Thoracic aorta (tissue), 2 donors: ENCODE results near the gene RELA. TPM values are rescaled to one million over a fixed set of nuclear protein-coding genes. Genes with fewer than 3 reads are reported as not detected.
A peak's percentile ranks its signal among the peaks of the same experiment; 100 is the strongest.

Source experiments
- ATAC-seq: fragments of 150-250 bp; one replicate; pipeline ENCODE4 v1.8.0; 2017; ENCODE audit warnings: low read depth; ENCODE audit not compliant: insufficient number of reproducible peaks, low FRiP score
- DNase-seq: peaks from one replicate; pipeline ENCODE4 v3.0.0-alpha.2; 2020; ENCODE audit warnings: low spot score
- H3K27ac ChIP-seq, 2 donors: fragments of 200-600 bp; sonication (generic); 1 replicate in 1 of 2; 2 replicates in 1 of 2; pipeline ENCODE4 v1.5.1; 2016; ENCODE audit warnings: mild to moderate bottlenecking in 2 of 2, moderate library complexity in 2 of 2
- H3K27me3 ChIP-seq: fragments of 200-600 bp; sonication (generic); replicated peaks from 2 replicates; pipeline ENCODE4 v1.6.0; 2016; ENCODE audit warnings: mild to moderate bottlenecking; ENCODE audit not compliant: insufficient read depth
- H3K36me3 ChIP-seq: fragments of 200-600 bp; sonication (generic); one replicate; pipeline ENCODE4 v1.5.1; 2016
- H3K4me1 ChIP-seq, 2 donors: fragments of 200-600 bp; sonication (generic); 1 replicate in 1 of 2; 2 replicates in 1 of 2; pipeline versions ENCODE4 v1.5.1 to v1.6.0; 2016; ENCODE audit warnings: low read depth in 2 of 2, mild to moderate bottlenecking in 1 of 2; ENCODE audit not compliant: control insufficient read depth in 1 of 2
- H3K4me3 ChIP-seq: fragments of 200-600 bp; sonication (generic); 2 replicates; pipeline ENCODE4 v1.5.1; 2016; ENCODE audit warnings: mild to moderate bottlenecking
- H3K9me3 ChIP-seq: fragments of 200-600 bp; sonication (generic); 2 replicates; pipeline ENCODE4 v1.5.1; 2016
- total RNA-seq, 2 donors: library from RNA; depleted of rRNA; stranded (reverse); fragments of >200 nt; gene quantifications; one replicate each; pipeline versions ENCODE4 v1.1.0 to v1.2.3, GENCODE V29; 2016
- TF ChIP-seq, protein P1 (sequence below): fragments of 200-600 bp; sonication (generic); IDR thresholded peaks from one replicate; pipeline ENCODE4 v1.5.1; 2019; ENCODE audit warnings: antibody characterized with exemption

RELA gene
- total RNA-seq, 2 donors from 2014 or later: 81.5 to 84.4 TPM

GRCh38 chr11:65653229-65654225 is 9.2 kb downstream of the RELA start:
- DNase-seq: no peak
- Histone ChIP-seq H3K4me1 (peaks cover 18 to 29% of the 10 kb centered on the region in 2 donors), H3K27ac (peak overlapping the region; percentile 85 to 93), H3K36me3 (peaks cover 57% of the 10 kb centered on the region), H3K9me3 (no peaks in the 10 kb centered on the region), H3K27me3 (no peaks in the 10 kb centered on the region), H3K4me3 (peak overlapping the region; percentile 85)
- TF ChIP-seq, protein P1, sequence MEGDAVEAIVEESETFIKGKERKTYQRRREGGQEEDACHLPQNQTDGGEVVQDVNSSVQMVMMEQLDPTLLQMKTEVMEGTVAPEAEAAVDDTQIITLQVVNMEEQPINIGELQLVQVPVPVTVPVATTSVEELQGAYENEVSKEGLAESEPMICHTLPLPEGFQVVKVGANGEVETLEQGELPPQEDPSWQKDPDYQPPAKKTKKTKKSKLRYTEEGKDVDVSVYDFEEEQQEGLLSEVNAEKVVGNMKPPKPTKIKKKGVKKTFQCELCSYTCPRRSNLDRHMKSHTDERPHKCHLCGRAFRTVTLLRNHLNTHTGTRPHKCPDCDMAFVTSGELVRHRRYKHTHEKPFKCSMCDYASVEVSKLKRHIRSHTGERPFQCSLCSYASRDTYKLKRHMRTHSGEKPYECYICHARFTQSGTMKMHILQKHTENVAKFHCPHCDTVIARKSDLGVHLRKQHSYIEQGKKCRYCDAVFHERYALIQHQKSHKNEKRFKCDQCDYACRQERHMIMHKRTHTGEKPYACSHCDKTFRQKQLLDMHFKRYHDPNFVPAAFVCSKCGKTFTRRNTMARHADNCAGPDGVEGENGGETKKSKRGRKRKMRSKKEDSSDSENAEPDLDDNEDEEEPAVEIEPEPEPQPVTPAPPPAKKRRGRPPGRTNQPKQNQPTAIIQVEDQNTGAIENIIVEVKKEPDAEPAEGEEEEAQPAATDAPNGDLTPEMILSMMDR: no peak
- ATAC-seq: no peak

DNA sequence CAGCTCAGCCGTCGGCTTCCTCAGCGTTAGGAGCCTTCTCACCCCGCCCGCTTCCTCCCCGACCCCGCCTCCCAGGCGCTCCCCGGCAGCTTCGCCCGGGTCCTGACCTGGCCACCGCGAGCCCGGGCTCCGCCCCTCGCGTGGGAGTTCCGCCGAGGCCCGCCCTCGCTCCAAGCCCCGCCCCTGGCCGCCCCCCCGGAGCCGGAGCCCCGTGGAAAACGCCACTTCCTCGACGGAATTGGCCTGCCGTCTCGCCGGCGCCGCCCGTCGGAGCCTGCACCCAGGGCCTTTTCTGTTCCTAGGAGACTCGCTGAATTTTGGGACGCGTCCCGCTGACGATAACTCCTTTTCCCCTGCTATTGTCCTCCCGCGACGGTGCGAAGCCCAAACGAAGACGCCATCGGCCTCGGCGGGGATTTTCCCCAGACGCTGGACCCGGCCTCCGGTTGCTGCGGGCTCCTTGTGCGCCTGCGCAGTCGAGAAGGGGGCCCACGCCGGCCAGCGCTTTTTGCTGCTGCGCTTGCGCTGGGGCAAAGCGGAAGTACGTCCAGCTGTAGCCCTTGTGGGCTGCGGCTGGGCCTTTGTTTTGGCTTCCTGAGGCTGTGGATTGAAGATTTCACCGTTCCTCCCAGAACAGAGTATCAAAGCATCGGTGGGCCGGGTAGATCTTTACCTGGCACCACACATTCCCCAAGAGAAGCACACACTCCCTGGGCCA is 10.0 kb downstream of the RELA start:
- Histone ChIP-seq H3K27ac (peak overlapping the region; percentile 85 to 93), H3K4me3 (peak overlapping the region; percentile 85), H3K4me1 (peaks cover 18 to 29% of the 10 kb centered on the region in 2 donors), H3K27me3 (no peaks in the 10 kb centered on the region), H3K36me3 (peaks cover 49% of the 10 kb centered on the region), H3K9me3 (no peaks in the 10 kb centered on the region)
- ATAC-seq (peak; percentile 78), DNase-seq (peak; percentile 56)
- TF ChIP-seq, protein P1: no peak

DNA sequence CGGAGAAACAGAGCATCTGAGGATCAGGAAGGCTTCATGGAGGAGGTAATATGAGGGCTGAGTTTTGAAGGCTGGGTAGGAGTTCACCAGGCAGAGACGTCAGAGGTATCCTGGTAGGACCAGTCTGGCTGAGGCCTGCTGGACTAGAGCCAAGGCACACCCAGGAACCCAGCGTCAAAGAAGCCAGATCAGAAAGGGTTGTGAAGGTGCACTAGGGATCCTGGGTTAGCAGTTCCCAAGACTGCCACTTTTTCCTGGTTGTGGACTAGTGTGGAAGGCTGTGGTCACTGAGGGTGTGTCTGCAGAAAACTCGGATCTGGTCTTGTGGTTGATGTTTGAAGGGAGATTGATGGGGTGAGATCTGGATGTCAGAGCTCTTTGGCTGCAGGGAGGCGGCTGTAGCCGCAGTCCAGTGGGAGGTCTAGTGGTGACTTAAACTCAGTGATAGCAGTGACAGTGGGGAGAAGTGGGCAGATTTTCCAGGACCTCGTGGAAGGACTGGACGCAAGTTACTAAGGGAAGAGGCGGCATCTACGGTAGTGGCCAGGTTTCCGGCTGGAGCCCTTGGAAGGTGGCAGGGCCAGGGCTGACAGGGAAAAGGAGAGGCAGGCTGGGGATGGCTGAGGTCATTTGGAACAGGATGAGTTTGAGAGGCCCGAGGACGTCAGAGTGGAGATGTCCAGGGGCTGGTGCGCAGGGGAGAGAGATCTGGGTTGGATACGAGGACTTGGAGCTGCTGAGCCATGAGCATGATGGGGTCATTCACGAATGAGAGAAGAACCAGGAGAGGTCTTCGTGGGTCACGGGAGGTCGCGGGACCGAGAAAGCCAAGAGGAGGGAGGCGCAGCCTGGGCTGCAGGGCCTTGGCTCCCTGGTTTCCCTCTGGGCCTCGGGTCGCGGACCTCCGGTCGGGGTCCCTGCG is 10.9 kb downstream of the RELA start:
- TF ChIP-seq, protein P1: no peak
- DNase-seq: no peak
- Histone ChIP-seq H3K4me3 (peak overlapping the region; percentile 85), H3K27ac (peak overlapping the region; percentile 85 to 93), H3K27me3 (no peaks in the 10 kb centered on the region), H3K4me1 (peaks cover 18 to 29% of the 10 kb centered on the region in 2 donors), H3K36me3 (peaks cover 41% of the 10 kb centered on the region), H3K9me3 (no peaks in the 10 kb centered on the region)
- ATAC-seq: peak; percentile 17

DNA sequence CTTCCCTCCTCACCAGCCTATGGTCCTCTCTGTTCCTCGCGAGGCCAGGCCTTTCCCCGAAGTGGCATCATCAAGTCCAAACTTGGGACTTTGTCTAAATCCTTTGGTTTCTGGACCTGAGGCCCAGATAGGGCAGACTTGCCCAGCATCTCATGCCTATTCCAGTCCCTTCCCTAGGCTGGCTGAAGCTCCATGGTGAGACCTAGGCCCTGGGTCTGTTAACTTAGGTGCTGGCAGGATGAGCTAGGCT is 11.5 kb downstream of the RELA start:
- Histone ChIP-seq H3K27ac (peak overlapping the region; percentile 85 to 93), H3K36me3 (peaks cover 38% of the 10 kb centered on the region)
- TF ChIP-seq, protein P1: no peak

More for the DNA sequence above, 11.5 kb downstream of the RELA start:
- ATAC-seq: no peak
- H3K4me1 ChIP-seq: peaks cover 18 to 29% of the 10 kb centered on the region in 2 donors
- no peak for DNase-seq
- no peaks in the 10 kb centered on the region for H3K27me3 ChIP-seq
- no peaks in the 10 kb centered on the region for H3K9me3 ChIP-seq
- H3K4me3 ChIP-seq: no peak overlapping the region
